Ovary (tissue), 9 donors: ENCODE data around the gene EXOC3L1. TPM values are rescaled to one million over a fixed set of nuclear protein-coding genes. Genes with fewer than 3 reads are reported as not detected.

Experiments
- DNase-seq, 5 donors: peaks; one replicate each; pipeline ENCODE4 v3.0.0-alpha.2; 2019 to 2020
- H3K27ac ChIP-seq, 2 donors: fragments of 200-600 bp; one replicate each; pipeline versions ENCODE4 v1.5.1 to v1.8.0; 2019 to 2022
- H3K27me3 ChIP-seq: fragments of 200-600 bp; one replicate; pipeline ENCODE4 v1.8.0; 2022
- H3K36me3 ChIP-seq: fragments of 200-600 bp; sonication (generic); one replicate; pipeline ENCODE4 v1.5.1; 2019
- H3K4me1 ChIP-seq: one replicate; pipeline ENCODE4 v1.8.1; 2013; ENCODE audit warnings: mild to moderate bottlenecking, moderate library complexity; ENCODE audit not compliant: insufficient read depth
- H3K4me3 ChIP-seq: fragments of 200-600 bp; sonication (generic); one replicate; pipeline ENCODE4 v1.5.1; 2017
- H3K9me3 ChIP-seq, 2 donors: fragments of 200-600 bp in 1 of 2; sonication (generic) in 1 of 2; one replicate each; pipeline versions ENCODE4 v1.5.1 to v1.8.1; 2013 to 2019; ENCODE audit warnings: mild to moderate bottlenecking in 1 of 2, moderate library complexity in 1 of 2
- CTCF ChIP-seq, 3 donors: fragments of 450-650 bp in 2 of 3; fragments of 200-600 bp in 1 of 3; IDR thresholded peaks; one replicate each; pipeline versions ENCODE4 v1.5.1 to v1.8.0; 2016 to 2022; ENCODE audit warnings: antibody characterized with exemption in 3 of 3, mild to moderate bottlenecking in 1 of 3
- EP300 ChIP-seq: sonication (generic); formaldehyde crosslinking; IDR thresholded peaks from one replicate; pipeline ENCODE4 v1.6.1; 2017; ENCODE audit warnings: antibody characterized with exemption
- POLR2A ChIP-seq: fragments of 450-650 bp; IDR thresholded peaks from one replicate; pipeline ENCODE4 v1.6.1; 2017; ENCODE audit warnings: antibody characterized with exemption, mild to moderate bottlenecking, moderate library complexity
- WGBS, 3 donors: extraction: QIAGEN DNeasy Blood & Tissue Kit in 1 of 3; methylation state at CpG; one replicate each; pipeline versions ENCODE4 v1.1.5 to v1.1.7; 2013 to 2017; 5-methylcytosine and 5-hydroxymethylcytosine counted together
- intact Hi-C, 4 donors: fragments of 100-400 bp; cut with DNase I; formaldehyde crosslinking; loops; one replicate each; pipeline versions ENCODE4 v1.11.0 to v1.15.1; 2022 to 2023
- polyA plus RNA-seq, 2 donors: library from polyadenylated mRNA; stranded (reverse); fragments of 200-250 nt in 1 of 2; fragments of 350-450 nt in 1 of 2; fragmentation: Illumina TruSeq in 1 of 2; extraction: RNeasy Lipid Tissue Mini Kit (QIAGEN cat#74804) in 1 of 2; gene quantifications; one replicate each; pipeline ENCODE4 v1.2.3, GENCODE V29; 2013 to 2014
- total RNA-seq, 7 donors: library from RNA; depleted of rRNA in 2 of 7; stranded (reverse); fragments of >200 nt in 2 of 7; fragmentation: NEBNext Ultra II Directional in 3 of 7; extraction: Animal tissue kit (Norgen Biotek cat#: 25700) in 3 of 7; gene quantifications; one replicate each; pipeline versions ENCODE4 v1.1.0 to v1.2.4, GENCODE V29; 2016 to 2023
- donor health status: DM: no; HTN: no; CAD: no; lungs with moderate emphysema.
- donor health status: DM: no; HTN: no; CAD: no.
- donor health status: Bipolar disorder and iron deficiency.
- donor health status: DM: yes; HTN: yes; CAD: no.
- donor health status: DM: no; HTN: no; CAD: no.
- donor health status: DM: yes; HTN: yes; CAD: no.

Gene EXOC3L1
- total and polyA plus RNA-seq, 9 donors: 0.32 to 33.0 (median 12.2) TPM

GRCh38 chr16:67184995-67185650 lies 4.8 kb downstream of the EXOC3L1 start:
- H3K27me3 ChIP-seq: no peaks in the 10 kb centered on the region
- H3K4me3 ChIP-seq: peak overlapping the region; percentile 83
- no peaks in the 10 kb centered on the region for H3K9me3 ChIP-seq
- H3K36me3 ChIP-seq: no peaks in the 10 kb centered on the region
- WGBS, 3 donors: 3 to 6% (median 4%) methylated on average over 40 to 43 of the region's 43 CpGs
- peak; percentile 95 to 98 (median 96) for DNase-seq
- intact Hi-C loops: loop anchor here in 1 of 4 donors (10.0 kb wide), 1 partner anchor 210 kb away; no protein-coding TSS in a partner anchor
- H3K4me1 ChIP-seq: peaks cover 3% of the 10 kb centered on the region
- no peak for TF ChIP-seq EP300
- TF ChIP-seq CTCF (IDR thresholded peaks at IDR 0.05): peak; percentile 75 to 91 (median 86)
- no peak for TF ChIP-seq POLR2A
- H3K27ac ChIP-seq: peak overlapping the region; percentile 97 to 99

DNA sequence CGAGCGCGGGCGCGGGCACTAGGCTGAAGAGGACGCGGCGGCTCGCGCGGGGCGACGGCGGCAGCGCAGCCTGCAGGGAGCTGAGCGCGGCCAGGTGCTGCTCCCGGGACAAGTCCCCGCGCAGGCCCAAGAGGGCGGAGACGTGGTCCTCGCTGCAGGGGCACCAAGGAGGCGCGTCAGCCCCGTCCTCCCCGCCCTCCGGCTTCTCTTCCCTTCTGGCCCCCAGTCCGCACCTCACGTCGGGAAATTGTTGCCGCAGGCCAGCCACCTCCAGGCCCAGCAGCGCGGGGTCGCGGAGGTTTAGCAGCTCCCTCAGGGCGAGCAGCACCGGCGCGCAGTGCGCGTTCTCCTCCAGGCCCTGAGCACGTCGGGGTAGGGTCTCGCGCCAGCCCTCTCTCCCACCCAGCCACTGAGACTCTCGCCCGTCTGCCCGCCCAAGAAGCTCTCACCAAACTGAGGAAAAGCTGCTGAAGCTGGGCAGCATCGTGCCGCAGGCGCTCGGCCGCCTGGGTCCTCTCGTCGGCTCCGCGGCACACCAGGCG lies 5.4 kb downstream of the EXOC3L1 start:
- Histone ChIP-seq H3K9me3 (no peaks in the 10 kb centered on the region), H3K4me3 (peak overlapping the region; percentile 83), H3K27ac (peak overlapping the region; percentile 97 to 99), H3K27me3 (no peaks in the 10 kb centered on the region), H3K36me3 (no peaks in the 10 kb centered on the region), H3K4me1 (peaks cover 3% of the 10 kb centered on the region)
- no peak for TF ChIP-seq POLR2A
- TF ChIP-seq CTCF (IDR thresholded peaks at IDR 0.05): peak in 1 of 3 donors; percentile 4
- DNase-seq: peak in 1 of 5 donors; percentile 64
- WGBS, 3 donors: 3% methylated on average over 51 to 59 of the region's 59 CpGs
- intact Hi-C loops: loop anchor here in 1 of 4 donors (10.0 kb wide), 1 partner anchor 210 kb away; no protein-coding TSS in a partner anchor

DNA sequence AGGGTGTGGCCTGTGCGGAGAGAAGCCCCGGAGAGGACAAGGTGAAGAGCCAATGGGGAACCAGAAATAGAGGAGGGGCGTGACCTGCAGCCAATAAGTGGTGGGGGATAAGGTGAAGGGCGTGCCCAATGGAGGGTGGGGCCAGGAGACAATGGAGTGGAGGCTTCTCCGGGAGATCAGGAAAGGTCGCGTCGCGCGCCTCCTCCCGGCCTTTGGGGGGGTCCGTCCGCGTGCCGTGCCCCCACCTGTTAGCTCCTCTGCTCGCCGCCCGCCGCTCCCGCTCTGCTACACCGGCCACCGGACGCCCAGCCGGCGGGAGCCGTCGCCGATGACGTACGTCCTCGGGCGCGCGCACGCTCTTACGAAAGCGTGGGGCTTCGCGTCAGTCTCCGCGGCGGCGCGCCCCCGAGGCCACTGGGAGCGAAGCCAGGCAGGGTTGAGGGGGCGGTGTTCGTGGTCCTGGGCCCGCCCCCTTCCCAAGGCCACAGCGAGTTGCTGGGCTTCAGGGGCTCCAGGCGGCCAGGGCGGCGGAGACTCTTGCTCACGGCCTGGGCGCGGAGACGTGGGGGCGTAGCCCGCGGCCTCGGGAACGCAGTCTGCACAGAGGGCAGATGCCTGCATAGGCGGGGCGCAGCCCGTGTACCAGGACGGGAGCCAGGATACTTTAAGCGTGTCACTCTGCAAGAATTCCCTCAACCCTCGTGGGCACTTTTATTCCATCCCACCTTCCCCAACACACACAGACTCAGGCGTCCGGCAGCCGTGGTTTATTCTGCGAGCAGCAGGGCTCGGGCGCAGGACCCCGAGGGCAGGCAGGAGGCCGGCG lies 6.1 kb downstream of the EXOC3L1 start, which contains the start of gene MATCAP1:
TSS of gene MATCAP1 (minus strand) at position 337 of the 826 bp plus-strand sequence. CDS start 3,353 bp downstream, outside the sequence.
- Histone ChIP-seq H3K27ac (peak within 1 kb of the TSS; percentile 97 to 99), H3K4me1 (peaks cover 3% of the 10 kb centered on the region), H3K27me3 (no peaks in the 10 kb centered on the region), H3K4me3 (peak within 1 kb of the TSS; percentile 83), H3K9me3 (no peaks in the 10 kb centered on the region), H3K36me3 (no peaks in the 10 kb centered on the region)
- 0 to 1% (median 1%) methylated on average over 71 to 77 of the region's 77 CpGs for WGBS, 3 donors
- peak; percentile 96 to 99 (median 98) for DNase-seq
- intact Hi-C loops: loop anchor here in 1 of 4 donors (10.0 kb wide), 1 partner anchor 209 kb away; no protein-coding TSS in a partner anchor
- TF ChIP-seq CTCF (IDR thresholded peaks at IDR 0.05) (no peak), POLR2A (peak; percentile 88), EP300 (peak; percentile 92)

DNA sequence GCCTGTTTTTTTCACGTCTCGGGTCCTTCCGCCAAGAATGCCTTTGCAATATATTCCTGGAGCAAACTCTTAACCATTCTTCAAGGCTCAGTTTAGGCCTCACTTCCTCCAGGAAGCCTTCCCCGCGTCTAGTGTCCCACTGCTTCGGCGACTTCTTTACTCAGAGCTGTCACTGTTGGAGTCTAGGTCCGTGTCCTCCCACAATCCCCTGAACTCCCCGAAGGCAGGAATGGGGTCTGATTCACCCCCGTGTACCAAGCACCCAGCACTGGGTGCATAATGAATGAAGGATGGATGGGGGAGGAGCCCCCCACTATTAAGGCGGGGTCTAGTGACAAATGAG lies 6.7 kb downstream of the EXOC3L1 start:
- WGBS, 3 donors: 5 to 7% (median 6%) methylated on average over 11 of the region's 11 CpGs
- no peak for TF ChIP-seq CTCF (IDR thresholded peaks at IDR 0.05)
- no peak for TF ChIP-seq EP300
- TF ChIP-seq POLR2A: no peak
- DNase-seq: no peak
- Histone ChIP-seq H3K27ac (peak overlapping the region; percentile 97 to 99), H3K9me3 (no peaks in the 10 kb centered on the region), H3K4me1 (peaks cover 3% of the 10 kb centered on the region), H3K4me3 (peak overlapping the region; percentile 83), H3K36me3 (no peaks in the 10 kb centered on the region), H3K27me3 (no peaks in the 10 kb centered on the region)
- intact Hi-C loops: loop anchor here in 1 of 4 donors (10.0 kb wide), 1 partner anchor 208 kb away; no protein-coding TSS in a partner anchor
